ENCODE measurements around the gene ZNF438. TPM values are rescaled to one million over a fixed set of nuclear protein-coding genes. Genes with fewer than 3 reads are reported as not detected.

ZNF438 gene
- total and polyA plus RNA-seq, 4 donors = 7.8 to 19.2 (median 10.2) TPM

DNA sequence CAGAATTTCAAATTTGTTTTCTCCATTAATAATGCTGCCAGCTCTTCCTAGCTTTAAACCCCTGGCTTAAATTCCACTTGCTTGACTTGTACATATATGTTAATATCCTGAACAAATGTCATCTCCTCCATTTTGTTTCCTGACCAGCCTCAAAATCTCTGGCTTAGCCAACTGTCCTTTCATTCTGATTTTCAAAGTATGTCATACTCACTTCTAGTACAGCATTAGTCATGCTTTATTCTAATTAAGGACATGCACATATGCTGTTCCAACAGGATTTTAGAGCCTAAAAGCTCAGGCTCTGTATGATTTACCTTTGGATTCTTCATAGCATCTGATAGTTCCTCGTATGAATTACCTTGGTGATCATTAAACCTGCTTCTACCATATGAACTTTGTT is 158.3 kb downstream of the ZNF438 start:
- Histone ChIP-seq H3K4me1 (ENCODE audit: control insufficient read depth in 5 of 5, insufficient read depth in 5 of 5, low read length in 5 of 5) (no peaks in the 10 kb centered on the region), H3K36me3 (ENCODE audit: control insufficient read depth in 4 of 4, insufficient read depth in 4 of 4, low read length in 4 of 4) (peaks cover 0 to 5% (median 4%) of the 10 kb centered on the region in 4 donors), H3K9me3 (ENCODE audit: control insufficient read depth in 4 of 4, insufficient read depth in 3 of 4, low read length in 3 of 4) (no peaks in the 10 kb centered on the region), H3K27me3 (ENCODE audit: control insufficient read depth in 3 of 3, insufficient read depth in 3 of 3, low read length in 2 of 3) (no peaks in the 10 kb centered on the region), H3K9ac (ENCODE audit: insufficient read depth in 1 of 2, low read length in 2 of 2) (no peak overlapping the region), H3K27ac (ENCODE audit: low read depth in 1 of 2, low read length in 1 of 2) (no peak overlapping the region), H3K4me3 (no peak overlapping the region)
- ATAC-seq (ENCODE audit: insufficient read depth, low FRiP score) (no peak), DNase-seq (no peak)
- TF ChIP-seq, protein P1, sequence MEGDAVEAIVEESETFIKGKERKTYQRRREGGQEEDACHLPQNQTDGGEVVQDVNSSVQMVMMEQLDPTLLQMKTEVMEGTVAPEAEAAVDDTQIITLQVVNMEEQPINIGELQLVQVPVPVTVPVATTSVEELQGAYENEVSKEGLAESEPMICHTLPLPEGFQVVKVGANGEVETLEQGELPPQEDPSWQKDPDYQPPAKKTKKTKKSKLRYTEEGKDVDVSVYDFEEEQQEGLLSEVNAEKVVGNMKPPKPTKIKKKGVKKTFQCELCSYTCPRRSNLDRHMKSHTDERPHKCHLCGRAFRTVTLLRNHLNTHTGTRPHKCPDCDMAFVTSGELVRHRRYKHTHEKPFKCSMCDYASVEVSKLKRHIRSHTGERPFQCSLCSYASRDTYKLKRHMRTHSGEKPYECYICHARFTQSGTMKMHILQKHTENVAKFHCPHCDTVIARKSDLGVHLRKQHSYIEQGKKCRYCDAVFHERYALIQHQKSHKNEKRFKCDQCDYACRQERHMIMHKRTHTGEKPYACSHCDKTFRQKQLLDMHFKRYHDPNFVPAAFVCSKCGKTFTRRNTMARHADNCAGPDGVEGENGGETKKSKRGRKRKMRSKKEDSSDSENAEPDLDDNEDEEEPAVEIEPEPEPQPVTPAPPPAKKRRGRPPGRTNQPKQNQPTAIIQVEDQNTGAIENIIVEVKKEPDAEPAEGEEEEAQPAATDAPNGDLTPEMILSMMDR (IDR thresholded peaks at IDR 0.05; ENCODE audit: control extremely low read depth, extremely low read depth) = no peak
- WGBS, 2 donors = 97 to 98% methylated on average over 1 of the region's 1 CpG

DNA sequence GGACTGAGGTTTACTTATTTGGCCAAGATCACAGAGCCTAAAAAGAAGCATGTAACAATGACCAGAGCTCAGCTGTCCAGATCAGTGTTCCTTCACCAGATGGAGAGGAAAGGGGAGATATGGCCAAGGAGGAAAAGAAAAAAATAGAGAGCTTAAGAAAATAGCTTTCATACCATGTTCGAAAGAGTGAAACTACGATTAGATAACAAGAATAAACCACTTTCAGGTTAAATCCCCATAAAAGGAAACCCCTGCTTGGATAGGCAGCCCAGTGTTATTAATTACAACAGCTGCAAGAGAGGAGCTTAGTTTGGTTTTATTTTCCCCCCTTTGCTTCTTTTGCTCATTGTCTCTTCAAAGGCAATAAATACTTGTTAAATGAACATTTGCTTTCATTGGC is 160.8 kb downstream of the ZNF438 start:
- H3K27me3 ChIP-seq (ENCODE audit: control insufficient read depth in 3 of 3, insufficient read depth in 3 of 3, low read length in 2 of 3) = no peaks in the 10 kb centered on the region
- peaks cover 0 to 5% (median 2%) of the 10 kb centered on the region in 4 donors for H3K36me3 ChIP-seq (ENCODE audit: control insufficient read depth in 4 of 4, insufficient read depth in 4 of 4, low read length in 4 of 4)
- DNase-seq (no peak), ATAC-seq (ENCODE audit: insufficient read depth, low FRiP score) (no peak)
- no peak overlapping the region for H3K27ac ChIP-seq (ENCODE audit: low read depth in 1 of 2, low read length in 1 of 2)
- H3K9me3 ChIP-seq (ENCODE audit: control insufficient read depth in 4 of 4, insufficient read depth in 3 of 4, low read length in 3 of 4) = no peaks in the 10 kb centered on the region
- H3K9ac ChIP-seq (ENCODE audit: insufficient read depth in 1 of 2, low read length in 2 of 2) = no peak overlapping the region
- WGBS, 2 donors = 84 to 90% methylated on average over 2 of the region's 2 CpGs
- TF ChIP-seq, protein P1 (IDR thresholded peaks at IDR 0.05; ENCODE audit: control extremely low read depth, extremely low read depth) = no peak
- no peaks in the 10 kb centered on the region for H3K4me1 ChIP-seq (ENCODE audit: control insufficient read depth in 5 of 5, insufficient read depth in 5 of 5, low read length in 5 of 5)
- no peak overlapping the region for H3K4me3 ChIP-seq

DNA sequence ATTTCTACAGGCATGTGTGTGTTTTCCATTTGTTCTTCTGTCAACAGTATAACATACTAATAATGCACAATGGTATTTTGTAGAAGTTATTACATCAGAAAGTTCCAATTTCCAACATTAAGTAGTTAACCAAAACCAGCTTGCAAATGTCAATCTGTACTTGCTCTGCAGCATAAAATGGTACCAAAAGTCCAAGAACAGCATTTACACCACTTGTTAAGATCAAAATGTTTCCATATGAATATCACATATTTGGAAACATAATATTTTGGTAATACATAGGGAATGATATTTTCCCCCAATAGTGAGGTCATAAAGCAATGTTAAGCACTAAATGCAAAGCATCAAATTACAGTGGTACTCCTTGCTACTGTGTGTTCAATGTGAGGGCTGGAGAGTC is 162.1 kb downstream of the ZNF438 start:
- H3K4me3 ChIP-seq = no peak overlapping the region
- no peak for ATAC-seq (ENCODE audit: insufficient read depth, low FRiP score)
- H3K9ac ChIP-seq (ENCODE audit: insufficient read depth in 1 of 2, low read length in 2 of 2) = no peak overlapping the region
- peaks cover 0 to 5% (median 4%) of the 10 kb centered on the region in 5 donors for H3K4me1 ChIP-seq (ENCODE audit: control insufficient read depth in 5 of 5, insufficient read depth in 5 of 5, low read length in 5 of 5)
- no peak overlapping the region for H3K27ac ChIP-seq (ENCODE audit: low read depth in 1 of 2, low read length in 1 of 2)
- H3K9me3 ChIP-seq (ENCODE audit: control insufficient read depth in 4 of 4, insufficient read depth in 3 of 4, low read length in 3 of 4) = no peaks in the 10 kb centered on the region
- DNase-seq = no peak
- no peaks in the 10 kb centered on the region for H3K27me3 ChIP-seq (ENCODE audit: control insufficient read depth in 3 of 3, insufficient read depth in 3 of 3, low read length in 2 of 3)
- H3K36me3 ChIP-seq (ENCODE audit: control insufficient read depth in 4 of 4, insufficient read depth in 4 of 4, low read length in 4 of 4) = no peaks in the 10 kb centered on the region
- TF ChIP-seq, protein P1 (IDR thresholded peaks at IDR 0.05; ENCODE audit: control extremely low read depth, extremely low read depth) = no peak

DNA sequence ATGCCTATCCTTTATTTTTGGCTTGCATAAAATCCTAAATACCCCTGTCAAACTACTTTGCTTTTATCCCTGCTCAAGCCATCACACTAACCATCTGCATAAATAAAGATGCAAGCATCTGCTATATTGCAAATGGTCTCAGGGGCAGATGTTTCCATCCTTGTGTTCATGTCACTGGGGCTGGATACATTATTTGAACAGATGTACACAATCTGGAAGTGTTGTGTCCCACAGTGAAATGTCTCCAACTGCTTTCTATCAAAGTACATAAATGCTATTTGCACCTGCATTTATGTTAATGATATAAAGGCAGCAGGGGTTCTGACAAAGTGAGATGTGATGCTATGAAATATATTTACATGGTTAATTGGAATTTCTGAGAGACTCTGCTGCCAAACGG is 163.1 kb downstream of the ZNF438 start:
- DNase-seq (no peak), ATAC-seq (ENCODE audit: insufficient read depth, low FRiP score) (no peak)
- peaks cover 0 to 5% (median 4%) of the 10 kb centered on the region in 5 donors for H3K4me1 ChIP-seq (ENCODE audit: control insufficient read depth in 5 of 5, insufficient read depth in 5 of 5, low read length in 5 of 5)
- 91 to 93% methylated on average over 1 of the region's 1 CpG for WGBS, 2 donors
- H3K27ac ChIP-seq (ENCODE audit: low read depth in 1 of 2, low read length in 1 of 2) = no peak overlapping the region
- no peak overlapping the region for H3K9ac ChIP-seq (ENCODE audit: insufficient read depth in 1 of 2, low read length in 2 of 2)
- H3K9me3 ChIP-seq (ENCODE audit: control insufficient read depth in 4 of 4, insufficient read depth in 3 of 4, low read length in 3 of 4) = no peaks in the 10 kb centered on the region
- no peaks in the 10 kb centered on the region for H3K27me3 ChIP-seq (ENCODE audit: control insufficient read depth in 3 of 3, insufficient read depth in 3 of 3, low read length in 2 of 3)
- H3K4me3 ChIP-seq = no peak overlapping the region
- no peaks in the 10 kb centered on the region for H3K36me3 ChIP-seq (ENCODE audit: control insufficient read depth in 4 of 4, insufficient read depth in 4 of 4, low read length in 4 of 4)
- TF ChIP-seq, protein P1 (IDR thresholded peaks at IDR 0.05; ENCODE audit: control extremely low read depth, extremely low read depth) = no peak

Measured in lung (tissue), 12 donors.